Tibial nerve (tissue), 3 donors: ENCODE measurements around the gene PAQR7.

Source experiments
- CTCF ChIP-seq, 5 experiments: fragments of 200-600 bp in 3 of 5; fragments of 450-650 bp in 2 of 5; sonication (generic) in 3 of 5; IDR thresholded peaks; one replicate each; pipeline ENCODE4 v1.5.1; 2016 to 2019; ENCODE audit warnings: antibody characterized with exemption in 5 of 5, mild to moderate bottlenecking in 3 of 5, moderate library complexity in 2 of 5
- POLR2A ChIP-seq, 2 donors: fragments of 450-650 bp; IDR thresholded peaks; one replicate each; pipeline ENCODE4 v1.6.1; 2017; ENCODE audit warnings: antibody characterized with exemption in 2 of 2, mild to moderate bottlenecking in 2 of 2, moderate library complexity in 2 of 2

DNA sequence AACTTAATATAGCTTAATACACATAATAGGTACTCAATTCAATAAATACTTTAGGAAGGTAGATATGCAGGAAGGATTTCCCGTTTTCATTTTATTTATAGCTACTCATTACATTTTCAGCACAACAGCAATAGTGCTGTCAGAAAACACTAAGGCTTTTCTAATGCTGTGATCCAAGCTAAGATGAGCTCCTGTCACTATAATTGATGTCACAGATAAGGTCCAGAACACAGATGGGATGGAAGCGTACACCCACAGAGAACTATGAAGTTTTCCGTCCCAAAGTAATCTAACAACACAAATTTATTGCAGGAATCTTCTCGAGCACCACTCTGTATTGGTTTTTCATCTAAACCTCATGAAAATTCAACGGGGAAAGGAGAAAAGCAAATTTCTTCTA, 29.8 kb downstream of the PAQR7 start:
- no peak for TF ChIP-seq CTCF (IDR thresholded peaks at IDR 0.05)
- no peak for TF ChIP-seq POLR2A (IDR thresholded peaks at IDR 0.05)
